ENCODE data around the gene SP4. TPM values are rescaled to one million over a fixed set of nuclear protein-coding genes. Genes with fewer than 3 reads are reported as not detected.

Gene SP4
- total RNA-seq, 2 experiments from 2014 or later = 15.8 to 17.0 TPM

DNA sequence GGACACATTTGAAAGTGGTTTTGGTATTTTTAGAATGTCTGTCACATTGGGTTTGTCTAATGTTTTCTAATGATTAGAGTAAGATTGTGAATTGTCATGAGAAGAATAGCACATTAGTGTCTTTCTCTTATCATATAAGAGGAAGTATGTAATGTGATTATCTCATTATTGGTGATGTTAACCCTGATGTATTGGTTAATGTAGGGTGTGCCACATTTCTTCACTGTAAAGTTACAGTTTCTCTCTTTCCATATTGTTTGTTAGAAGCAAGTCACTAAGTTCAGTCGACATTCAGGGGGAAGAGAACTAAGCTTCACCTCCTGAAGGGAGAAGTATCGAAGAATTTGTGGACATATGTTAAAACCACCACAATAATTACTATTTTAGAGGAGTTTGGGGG is 58.6 kb downstream of the SP4 start:
- no peaks in the 10 kb centered on the region for H3K9me2 ChIP-seq (ENCODE audit: insufficient read depth, low read length)
- H3K9me3 ChIP-seq (ENCODE audit: low read length) = peaks cover under 1% of the 10 kb centered on the region; the same call in 1 of the 2 replicates
- H2AFZ ChIP-seq (ENCODE audit: low read length) = no peak overlapping the region
- BruUV-seq (replicated peaks) = no TSS peak
- no peaks in the 10 kb centered on the region for H3K79me2 ChIP-seq (ENCODE audit: insufficient read depth, low read depth, low read length)
- CTCF ChIA-PET (ENCODE audit: unreplicated experiment) = no interaction called here
- H4K20me1 ChIP-seq (ENCODE audit: insufficient read depth, low read length) = no peaks in the 10 kb centered on the region
- POLR2A ChIA-PET = interaction anchor here (0.7 kb wide), 1 partner anchor 572 kb away, joined by 3 read pairs; no protein-coding TSS in a partner anchor
- intact Hi-C loops (cut with micrococcal nuclease; ENCODE audit: unreplicated experiment) = no loop called here
- no peak overlapping the region for H3K4me2 ChIP-seq (ENCODE audit: low read length)
- H3K4me3 ChIP-seq (ENCODE audit: low read depth, low read length, poor library complexity, severe bottlenecking) = no peak overlapping the region
- no peak overlapping the region for H3K27ac ChIP-seq (ENCODE audit: low read depth, low read length, poor library complexity, severe bottlenecking)
- TF ChIP-seq EZH2phosphoT487 (IDR thresholded peaks at IDR 0.05; ENCODE audit: borderline replicate concordance, low read depth, low read length) = no peak
- TF ChIP-seq, protein P1, sequence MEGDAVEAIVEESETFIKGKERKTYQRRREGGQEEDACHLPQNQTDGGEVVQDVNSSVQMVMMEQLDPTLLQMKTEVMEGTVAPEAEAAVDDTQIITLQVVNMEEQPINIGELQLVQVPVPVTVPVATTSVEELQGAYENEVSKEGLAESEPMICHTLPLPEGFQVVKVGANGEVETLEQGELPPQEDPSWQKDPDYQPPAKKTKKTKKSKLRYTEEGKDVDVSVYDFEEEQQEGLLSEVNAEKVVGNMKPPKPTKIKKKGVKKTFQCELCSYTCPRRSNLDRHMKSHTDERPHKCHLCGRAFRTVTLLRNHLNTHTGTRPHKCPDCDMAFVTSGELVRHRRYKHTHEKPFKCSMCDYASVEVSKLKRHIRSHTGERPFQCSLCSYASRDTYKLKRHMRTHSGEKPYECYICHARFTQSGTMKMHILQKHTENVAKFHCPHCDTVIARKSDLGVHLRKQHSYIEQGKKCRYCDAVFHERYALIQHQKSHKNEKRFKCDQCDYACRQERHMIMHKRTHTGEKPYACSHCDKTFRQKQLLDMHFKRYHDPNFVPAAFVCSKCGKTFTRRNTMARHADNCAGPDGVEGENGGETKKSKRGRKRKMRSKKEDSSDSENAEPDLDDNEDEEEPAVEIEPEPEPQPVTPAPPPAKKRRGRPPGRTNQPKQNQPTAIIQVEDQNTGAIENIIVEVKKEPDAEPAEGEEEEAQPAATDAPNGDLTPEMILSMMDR (conservative IDR thresholded peaks at IDR 0.05; ENCODE audit: low read length) = no peak
- no peak for DNase-seq (ENCODE audit: low spot score)
- H3K36me3 ChIP-seq (ENCODE audit: insufficient read depth, low read length) = peaks cover 41% of the 10 kb centered on the region
- H3K4me1 ChIP-seq (ENCODE audit: insufficient read depth, low read length, poor library complexity, severe bottlenecking) = no peaks in the 10 kb centered on the region

DNA sequence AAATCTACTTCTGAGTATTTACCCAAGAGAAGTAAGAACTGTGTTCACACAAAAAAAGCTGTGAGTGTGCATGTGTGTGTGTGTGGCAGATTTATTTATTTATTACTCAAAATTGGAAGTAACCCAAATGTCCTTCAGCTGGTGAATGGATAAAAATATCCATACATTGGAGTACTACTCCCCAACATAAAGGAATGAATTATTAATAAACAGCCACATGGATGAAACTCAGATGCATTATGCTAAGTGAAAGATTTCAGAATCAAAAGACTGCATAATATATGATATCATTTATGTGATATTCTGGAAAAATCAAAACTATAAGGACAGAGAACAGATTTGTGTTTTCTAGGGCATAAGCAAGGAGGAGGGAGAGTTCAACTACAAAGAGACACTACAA is 67.8 kb downstream of the SP4 start:
- H3K79me2 ChIP-seq (ENCODE audit: insufficient read depth, low read depth, low read length) = no peaks in the 10 kb centered on the region
- H3K27ac ChIP-seq (ENCODE audit: low read depth, low read length, poor library complexity, severe bottlenecking) = no peak overlapping the region
- no peaks in the 10 kb centered on the region for H3K4me1 ChIP-seq (ENCODE audit: insufficient read depth, low read length, poor library complexity, severe bottlenecking)
- intact Hi-C loops (cut with micrococcal nuclease; ENCODE audit: unreplicated experiment) = no loop called here
- H3K4me3 ChIP-seq (ENCODE audit: low read depth, low read length, poor library complexity, severe bottlenecking) = no peak overlapping the region
- peaks cover 23% of the 10 kb centered on the region for H3K9me3 ChIP-seq (ENCODE audit: low read length)
- H3K36me3 ChIP-seq (ENCODE audit: insufficient read depth, low read length) = peaks cover 16% of the 10 kb centered on the region
- BruUV-seq (replicated peaks) = no TSS peak
- no peak for TF ChIP-seq EZH2phosphoT487 (IDR thresholded peaks at IDR 0.05; ENCODE audit: borderline replicate concordance, low read depth, low read length)
- TF ChIP-seq, protein P1 (conservative IDR thresholded peaks at IDR 0.05; ENCODE audit: low read length) = no peak
- ChIA-PET POLR2A (interaction anchor here (0.6 kb wide), 1 partner anchor 49 kb away, joined by 5 read pairs; no protein-coding TSS in a partner anchor), CTCF (ENCODE audit: unreplicated experiment) (no interaction called here)
- H2AFZ ChIP-seq (ENCODE audit: low read length) = no peak overlapping the region
- no peaks in the 10 kb centered on the region for H4K20me1 ChIP-seq (ENCODE audit: insufficient read depth, low read length)
- H3K9me2 ChIP-seq (ENCODE audit: insufficient read depth, low read length) = no peaks in the 10 kb centered on the region
- H3K4me2 ChIP-seq (ENCODE audit: low read length) = no peak overlapping the region
- DNase-seq (ENCODE audit: low spot score) = no peak

DNA sequence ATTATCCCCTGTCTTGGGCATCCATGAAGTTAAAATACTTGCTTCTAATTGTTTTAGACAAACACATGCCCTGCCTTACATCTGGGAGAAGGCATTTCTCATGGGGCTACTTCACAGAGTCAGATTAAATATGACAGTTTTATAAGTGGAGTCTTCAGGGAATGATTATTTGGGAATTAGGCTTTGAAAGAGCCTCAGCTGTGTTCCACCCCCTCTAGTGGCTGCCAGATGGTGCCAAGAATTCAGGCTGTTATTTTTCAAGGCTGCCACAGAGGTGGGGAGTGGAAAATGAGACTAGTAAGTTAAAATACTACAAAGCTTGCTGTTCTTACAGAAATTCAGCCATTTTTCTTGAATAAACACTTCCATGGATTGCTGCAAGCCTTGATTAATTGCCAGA is 69.2 kb downstream of the SP4 start:
- peak; percentile 7 for DNase-seq (ENCODE audit: low spot score)
- Histone ChIP-seq H3K4me2 (ENCODE audit: low read length) (no peak overlapping the region), H3K27ac (ENCODE audit: low read depth, low read length, poor library complexity, severe bottlenecking) (no peak overlapping the region), H3K4me1 (ENCODE audit: insufficient read depth, low read length, poor library complexity, severe bottlenecking) (no peaks in the 10 kb centered on the region), H3K79me2 (ENCODE audit: insufficient read depth, low read depth, low read length) (no peaks in the 10 kb centered on the region), H3K9me3 (ENCODE audit: low read length) (peaks cover 18% of the 10 kb centered on the region; the same call in 1 of the 2 replicates), H3K4me3 (ENCODE audit: low read depth, low read length, poor library complexity, severe bottlenecking) (no peak overlapping the region), H4K20me1 (ENCODE audit: insufficient read depth, low read length) (no peaks in the 10 kb centered on the region), H3K9me2 (ENCODE audit: insufficient read depth, low read length) (no peaks in the 10 kb centered on the region), H2AFZ (ENCODE audit: low read length) (no peak overlapping the region), H3K36me3 (ENCODE audit: insufficient read depth, low read length) (peaks cover 13% of the 10 kb centered on the region)
- intact Hi-C loops (cut with micrococcal nuclease; ENCODE audit: unreplicated experiment) = no loop called here
- ChIA-PET POLR2A (no interaction called here), CTCF (ENCODE audit: unreplicated experiment) (no interaction called here)
- no peak for TF ChIP-seq EZH2phosphoT487 (IDR thresholded peaks at IDR 0.05; ENCODE audit: borderline replicate concordance, low read depth, low read length)
- TF ChIP-seq, protein P1 (conservative IDR thresholded peaks at IDR 0.05; ENCODE audit: low read length) = peak; percentile 70
- BruUV-seq (replicated peaks) = no TSS peak
